ENCODE results near the gene PLCB2.

PLCB2 gene

GRCh38 chr15:40258544-40258943 lies 49.2 kb downstream of the PLCB2 start:
- no peak for DNase-seq (ENCODE audit: low spot score)
- TF ChIP-seq, protein P1, sequence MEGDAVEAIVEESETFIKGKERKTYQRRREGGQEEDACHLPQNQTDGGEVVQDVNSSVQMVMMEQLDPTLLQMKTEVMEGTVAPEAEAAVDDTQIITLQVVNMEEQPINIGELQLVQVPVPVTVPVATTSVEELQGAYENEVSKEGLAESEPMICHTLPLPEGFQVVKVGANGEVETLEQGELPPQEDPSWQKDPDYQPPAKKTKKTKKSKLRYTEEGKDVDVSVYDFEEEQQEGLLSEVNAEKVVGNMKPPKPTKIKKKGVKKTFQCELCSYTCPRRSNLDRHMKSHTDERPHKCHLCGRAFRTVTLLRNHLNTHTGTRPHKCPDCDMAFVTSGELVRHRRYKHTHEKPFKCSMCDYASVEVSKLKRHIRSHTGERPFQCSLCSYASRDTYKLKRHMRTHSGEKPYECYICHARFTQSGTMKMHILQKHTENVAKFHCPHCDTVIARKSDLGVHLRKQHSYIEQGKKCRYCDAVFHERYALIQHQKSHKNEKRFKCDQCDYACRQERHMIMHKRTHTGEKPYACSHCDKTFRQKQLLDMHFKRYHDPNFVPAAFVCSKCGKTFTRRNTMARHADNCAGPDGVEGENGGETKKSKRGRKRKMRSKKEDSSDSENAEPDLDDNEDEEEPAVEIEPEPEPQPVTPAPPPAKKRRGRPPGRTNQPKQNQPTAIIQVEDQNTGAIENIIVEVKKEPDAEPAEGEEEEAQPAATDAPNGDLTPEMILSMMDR (IDR thresholded peaks at IDR 0.05; ENCODE audit: extremely low read depth, insufficient read depth, missing control alignments): no peak
- in situ Hi-C loops (cut with MboI; ENCODE audit: low pct_unique_long_range_greater_than_20kb, low sequenced_read_pairs, unreplicated experiment): no loop called here

GRCh38 chr15:40257656-40258450 lies 49.9 kb downstream of the PLCB2 start:
- TF ChIP-seq, protein P1 (IDR thresholded peaks at IDR 0.05; ENCODE audit: extremely low read depth, insufficient read depth, missing control alignments): no peak
- DNase-seq (ENCODE audit: low spot score): no peak
- in situ Hi-C loops (cut with MboI; ENCODE audit: low pct_unique_long_range_greater_than_20kb, low sequenced_read_pairs, unreplicated experiment): no loop called here

DNA sequence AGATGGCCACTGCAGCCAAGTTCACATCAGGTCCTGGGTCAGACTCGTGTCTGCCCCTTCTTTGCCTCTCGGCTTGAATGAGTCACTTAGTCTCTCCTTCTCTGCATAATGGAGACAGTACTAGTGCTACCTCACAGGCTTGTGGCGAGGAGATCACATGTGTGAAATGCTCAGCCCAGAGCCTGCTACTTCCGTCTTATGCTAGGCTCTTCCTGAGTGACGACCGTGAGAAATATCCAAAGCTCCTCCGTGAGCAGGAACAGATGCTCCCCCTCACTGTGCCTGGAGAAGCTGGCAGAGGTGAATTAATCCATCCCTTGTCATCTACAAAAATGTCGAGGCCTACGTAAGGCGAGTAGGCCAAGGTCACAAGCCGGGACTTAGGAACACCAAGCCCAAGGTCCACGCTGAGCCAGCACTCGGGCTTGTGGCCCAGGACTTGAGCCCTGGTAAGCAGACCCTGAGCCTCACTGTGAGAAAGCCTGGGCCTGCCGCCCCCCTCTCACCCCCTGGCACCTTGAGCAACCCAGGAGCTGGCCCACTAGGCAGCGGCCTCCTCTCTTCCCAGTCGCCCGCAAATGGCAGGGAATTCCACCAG lies 51.0 kb downstream of the PLCB2 start:
- TF ChIP-seq, protein P1 (IDR thresholded peaks at IDR 0.05; ENCODE audit: extremely low read depth, insufficient read depth, missing control alignments): no peak
- in situ Hi-C loops (cut with MboI; ENCODE audit: low pct_unique_long_range_greater_than_20kb, low sequenced_read_pairs, unreplicated experiment): no loop called here
- no peak for DNase-seq (ENCODE audit: low spot score)

GRCh38 chr15:40255033-40255432 lies 52.7 kb downstream of the PLCB2 start:
- TF ChIP-seq, protein P1 (IDR thresholded peaks at IDR 0.05; ENCODE audit: extremely low read depth, insufficient read depth, missing control alignments): no peak
- in situ Hi-C loops (cut with MboI; ENCODE audit: low pct_unique_long_range_greater_than_20kb, low sequenced_read_pairs, unreplicated experiment): no loop called here
- DNase-seq (ENCODE audit: low spot score): no peak

GRCh38 chr15:40254452-40254851 lies 53.3 kb downstream of the PLCB2 start:
- TF ChIP-seq, protein P1 (IDR thresholded peaks at IDR 0.05; ENCODE audit: extremely low read depth, insufficient read depth, missing control alignments): peak; percentile 9
- no peak for DNase-seq (ENCODE audit: low spot score)
- in situ Hi-C loops (cut with MboI; ENCODE audit: low pct_unique_long_range_greater_than_20kb, low sequenced_read_pairs, unreplicated experiment): no loop called here

DNA sequence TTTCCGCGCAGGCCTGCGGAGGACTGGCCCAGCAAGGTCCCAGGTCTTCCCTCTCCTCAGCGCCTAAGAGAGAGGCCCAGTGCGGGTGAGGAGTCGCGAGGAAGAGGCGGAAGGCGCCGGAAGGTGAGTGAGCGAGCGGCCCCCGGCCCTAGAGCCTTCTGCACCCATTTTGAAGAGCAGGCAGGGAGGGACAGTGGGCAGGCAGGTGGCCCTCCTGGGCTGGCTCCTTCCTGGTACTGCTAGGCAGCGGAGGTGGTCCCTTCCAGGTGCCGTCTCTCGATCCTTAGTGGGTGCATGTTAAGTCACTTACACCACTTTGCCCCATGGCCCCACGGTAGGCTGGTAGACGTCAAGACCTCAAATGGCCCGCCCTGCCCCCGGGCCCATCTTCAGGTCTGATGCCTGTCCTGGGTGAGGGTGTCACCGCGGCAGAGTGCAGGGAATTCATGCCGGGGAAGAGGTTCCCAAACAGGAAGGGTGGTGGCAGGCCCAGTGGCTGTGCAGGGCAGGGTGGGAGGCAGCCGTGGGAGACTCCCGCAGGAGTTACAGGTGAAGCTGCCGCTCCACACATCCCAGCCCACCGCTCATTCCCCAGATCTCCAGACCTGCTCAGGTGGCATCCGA lies 54.5 kb downstream of the PLCB2 start:
- DNase-seq (ENCODE audit: low spot score): peak; percentile 59
- in situ Hi-C loops (cut with MboI; ENCODE audit: low pct_unique_long_range_greater_than_20kb, low sequenced_read_pairs, unreplicated experiment): no loop called here
- TF ChIP-seq, protein P1 (IDR thresholded peaks at IDR 0.05; ENCODE audit: extremely low read depth, insufficient read depth, missing control alignments): no peak

Measured in GM13977 (cell line).